GM19468 (cell line): Measurements from ENCODE around the gene C6orf58.
"Not testable (repeated sequence)": the region's sequence is repeated elsewhere in the genome, so short reads cannot be mapped to it uniquely, and the experiment has no call there.

Experiments used
- ATAC-seq: cut with Tn5 transposase; IDR thresholded peaks from one replicate; pipeline ENCODE4 v1.9.1; 2021; ENCODE audit warnings: mild to moderate bottlenecking, moderate library complexity, moderate number of reproducible peaks; ENCODE audit not compliant: unreplicated experiment; ENCODE audit errors: extremely low read depth

The C6orf58 gene

GRCh38 chr6:127589135-127589534 is 12.2 kb downstream of the C6orf58 start:
- ATAC-seq, result no peak

- no peak for ATAC-seq
These were observed 13.4 kb downstream of the C6orf58 start for GRCh38 chr6:127590344-127590743.

GRCh38 chr6:127592964-127593363 is 16.0 kb downstream of the C6orf58 start:
- no peak for ATAC-seq

GRCh38 chr6:127593456-127593855 is 16.5 kb downstream of the C6orf58 start:
- not testable (repeated sequence) for ATAC-seq

GRCh38 chr6:127606131-127606562 is 29.2 kb downstream of the C6orf58 start:
- ATAC-seq, result no peak

GRCh38 chr6:127608554-127609270 is 31.7 kb downstream of the C6orf58 start:
- no peak for ATAC-seq

GRCh38 chr6:127618729-127619128 is 41.8 kb downstream of the C6orf58 start:
- no peak for ATAC-seq

GRCh38 chr6:127630800-127631199 is 53.8 kb downstream of the C6orf58 start:
- ATAC-seq, result no peak

- ATAC-seq, result no peak
These were observed 57.2 kb downstream of the C6orf58 start for GRCh38 chr6:127634178-127634577.

- ATAC-seq, result no peak
These were observed 58.1 kb downstream of the C6orf58 start for GRCh38 chr6:127635091-127635490.

GRCh38 chr6:127637830-127638409 is 60.9 kb downstream of the C6orf58 start:
- ATAC-seq, result no peak
